Ovary (tissue), 9 donors: Measurements from ENCODE around the gene RNU6-9. TPM values are rescaled to one million over a fixed set of nuclear protein-coding genes. Genes with fewer than 3 reads are reported as not detected.

Experiments used
- DNase-seq, 5 donors: peaks; one replicate each; pipeline ENCODE4 v3.0.0-alpha.2; 2019 to 2020
- H3K27ac ChIP-seq, 2 donors: fragments of 200-600 bp; one replicate each; pipeline versions ENCODE4 v1.5.1 to v1.8.0; 2019 to 2022
- H3K27me3 ChIP-seq: fragments of 200-600 bp; one replicate; pipeline ENCODE4 v1.8.0; 2022
- H3K36me3 ChIP-seq: fragments of 200-600 bp; sonication (generic); one replicate; pipeline ENCODE4 v1.5.1; 2019
- H3K4me1 ChIP-seq: one replicate; pipeline ENCODE4 v1.8.1; 2013; ENCODE audit warnings: mild to moderate bottlenecking, moderate library complexity; ENCODE audit not compliant: insufficient read depth
- H3K4me3 ChIP-seq: fragments of 200-600 bp; sonication (generic); one replicate; pipeline ENCODE4 v1.5.1; 2017
- H3K9me3 ChIP-seq, 2 donors: fragments of 200-600 bp in 1 of 2; sonication (generic) in 1 of 2; one replicate each; pipeline versions ENCODE4 v1.5.1 to v1.8.1; 2013 to 2019; ENCODE audit warnings: mild to moderate bottlenecking in 1 of 2, moderate library complexity in 1 of 2
- EP300 ChIP-seq: sonication (generic); formaldehyde crosslinking; IDR thresholded peaks from one replicate; pipeline ENCODE4 v1.6.1; 2017; ENCODE audit warnings: antibody characterized with exemption
- POLR2A ChIP-seq: fragments of 450-650 bp; IDR thresholded peaks from one replicate; pipeline ENCODE4 v1.6.1; 2017; ENCODE audit warnings: antibody characterized with exemption, mild to moderate bottlenecking, moderate library complexity
- WGBS, 3 donors: extraction: QIAGEN DNeasy Blood & Tissue Kit in 1 of 3; methylation state at CpG; one replicate each; pipeline versions ENCODE4 v1.1.5 to v1.1.7; 2013 to 2017; 5-methylcytosine and 5-hydroxymethylcytosine counted together
- intact Hi-C, 4 donors: fragments of 100-400 bp; cut with DNase I; formaldehyde crosslinking; loops; one replicate each; pipeline versions ENCODE4 v1.11.0 to v1.15.1; 2022 to 2023
- polyA plus RNA-seq, 2 donors: library from polyadenylated mRNA; stranded (reverse); fragments of 200-250 nt in 1 of 2; fragments of 350-450 nt in 1 of 2; fragmentation: Illumina TruSeq in 1 of 2; extraction: RNeasy Lipid Tissue Mini Kit (QIAGEN cat#74804) in 1 of 2; gene quantifications; one replicate each; pipeline ENCODE4 v1.2.3, GENCODE V29; 2013 to 2014
- total RNA-seq, 7 donors: library from RNA; depleted of rRNA in 2 of 7; stranded (reverse); fragments of >200 nt in 2 of 7; fragmentation: NEBNext Ultra II Directional in 3 of 7; extraction: Animal tissue kit (Norgen Biotek cat#: 25700) in 3 of 7; gene quantifications; one replicate each; pipeline versions ENCODE4 v1.1.0 to v1.2.4, GENCODE V29; 2016 to 2023
- TF ChIP-seq, protein P1 (sequence below), 3 donors: fragments of 450-650 bp in 2 of 3; fragments of 200-600 bp in 1 of 3; IDR thresholded peaks; one replicate each; pipeline versions ENCODE4 v1.5.1 to v1.8.0; 2016 to 2022; ENCODE audit warnings: antibody characterized with exemption in 3 of 3, mild to moderate bottlenecking in 1 of 3
- donor health status: DM: no; HTN: no; CAD: no; lungs with moderate emphysema.
- donor health status: DM: no; HTN: no; CAD: no.
- donor health status: Bipolar disorder and iron deficiency.
- donor health status: DM: yes; HTN: yes; CAD: no.
- donor health status: DM: no; HTN: no; CAD: no.
- donor health status: DM: yes; HTN: yes; CAD: no.

Gene RNU6-9
- total and polyA plus RNA-seq, 9 donors = not detected

DNA sequence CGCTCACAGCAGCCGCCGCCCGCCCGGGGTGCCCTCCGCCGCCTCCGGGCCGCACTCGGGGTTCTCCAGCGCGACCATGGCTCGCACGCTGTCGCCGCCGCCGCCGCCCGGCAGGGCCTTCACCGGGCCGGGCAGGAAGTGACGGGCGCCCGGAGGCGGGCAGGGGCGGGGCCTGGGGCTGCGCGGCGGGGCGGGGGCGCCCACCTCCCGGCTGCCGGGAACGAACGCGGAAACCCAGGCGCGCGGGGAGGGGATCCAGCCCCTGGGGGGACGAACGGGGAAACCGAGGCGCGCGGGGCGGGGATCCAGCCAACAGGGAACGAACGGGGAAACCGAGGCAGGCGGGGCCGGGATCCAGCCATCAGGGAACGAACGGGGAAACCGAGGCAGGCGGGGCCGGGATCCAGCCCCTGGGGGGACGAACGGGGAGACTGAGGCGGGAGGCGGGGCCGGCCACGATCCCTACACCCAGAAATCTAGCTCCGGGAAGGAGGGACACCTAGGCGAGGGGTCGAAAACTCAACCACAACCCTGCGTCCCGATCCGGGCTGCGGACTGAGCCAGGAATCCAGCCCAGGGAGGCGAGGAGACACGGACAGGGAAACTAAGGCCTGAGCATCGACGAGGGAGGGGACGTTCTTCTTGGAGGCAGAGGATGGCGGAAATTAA is 19.9 kb downstream of the RNU6-9 start, which contains the start of gene R3HDM4:
Gene R3HDM4 (minus strand): TSS at position 140 of the 669 bp plus-strand sequence. CDS start 62 bp downstream, at position 78.
- TF ChIP-seq EP300 (no peak), POLR2A (peak; percentile 43)
- Histone ChIP-seq H3K4me3 (peak within 1 kb of the TSS; percentile 85), H3K36me3 (no peaks in the 10 kb centered on the region), H3K27ac (peak within 1 kb of the TSS in 1 of 2 donors; percentile 65), H3K4me1 (peaks cover 8% of the 10 kb centered on the region), H3K27me3 (no peaks in the 10 kb centered on the region), H3K9me3 (no peaks in the 10 kb centered on the region)
- intact Hi-C loops = loop anchor here in 3 of 4 donors (10.0 kb wide), 2 partner anchors 118 to 138 kb away; partner anchors contain the start of gene PTBP1 (in 2 of the 3)
- WGBS, 3 donors = 1 to 2% (median 1%) methylated on average over 66 to 76 of the region's 76 CpGs
- peak; percentile 79 to 89 (median 84) for DNase-seq

GRCh38 chr19:916645-917322 is 23.5 kb downstream of the RNU6-9 start:
- peaks cover 8% of the 10 kb centered on the region for H3K27me3 ChIP-seq
- no peak overlapping the region for H3K4me3 ChIP-seq
- 19 to 22% (median 22%) methylated on average over 34 to 35 of the region's 35 CpGs for WGBS, 3 donors

GRCh38 chr19:917323-918151 is 24.3 kb downstream of the RNU6-9 start, which contains the start of gene KISS1R:
Gene KISS1R, plus strand, starts transcription at chr19:917333. Its CDS starts 170 bp downstream, at chr19:917503.
- Histone ChIP-seq H3K4me1 (peaks cover 13% of the 10 kb centered on the region), H3K4me3 (no peak within 1 kb of the TSS), H3K9me3 (no peaks in the 10 kb centered on the region), H3K36me3 (no peaks in the 10 kb centered on the region), H3K27me3 (peaks cover 8% of the 10 kb centered on the region), H3K27ac (no peak within 1 kb of the TSS)
- TF ChIP-seq EP300 (no peak), POLR2A (no peak)
- TF ChIP-seq, protein P1, sequence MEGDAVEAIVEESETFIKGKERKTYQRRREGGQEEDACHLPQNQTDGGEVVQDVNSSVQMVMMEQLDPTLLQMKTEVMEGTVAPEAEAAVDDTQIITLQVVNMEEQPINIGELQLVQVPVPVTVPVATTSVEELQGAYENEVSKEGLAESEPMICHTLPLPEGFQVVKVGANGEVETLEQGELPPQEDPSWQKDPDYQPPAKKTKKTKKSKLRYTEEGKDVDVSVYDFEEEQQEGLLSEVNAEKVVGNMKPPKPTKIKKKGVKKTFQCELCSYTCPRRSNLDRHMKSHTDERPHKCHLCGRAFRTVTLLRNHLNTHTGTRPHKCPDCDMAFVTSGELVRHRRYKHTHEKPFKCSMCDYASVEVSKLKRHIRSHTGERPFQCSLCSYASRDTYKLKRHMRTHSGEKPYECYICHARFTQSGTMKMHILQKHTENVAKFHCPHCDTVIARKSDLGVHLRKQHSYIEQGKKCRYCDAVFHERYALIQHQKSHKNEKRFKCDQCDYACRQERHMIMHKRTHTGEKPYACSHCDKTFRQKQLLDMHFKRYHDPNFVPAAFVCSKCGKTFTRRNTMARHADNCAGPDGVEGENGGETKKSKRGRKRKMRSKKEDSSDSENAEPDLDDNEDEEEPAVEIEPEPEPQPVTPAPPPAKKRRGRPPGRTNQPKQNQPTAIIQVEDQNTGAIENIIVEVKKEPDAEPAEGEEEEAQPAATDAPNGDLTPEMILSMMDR (IDR thresholded peaks at IDR 0.05) = no peak
- 0 to 2% (median 1%) methylated on average over 56 to 87 of the region's 87 CpGs for WGBS, 3 donors
- intact Hi-C loops = loop anchor here (2.0 to 10.0 kb wide), 5 partner anchors 50 to 150 kb away; partner anchors contain the start of genes PTBP1 (in 2 of the 4) and CFD (in 1 of the 4)
- no peak for DNase-seq

More at GRCh38 chr19:916645-917322, 23.5 kb downstream of the RNU6-9 start:
- TF ChIP-seq POLR2A (no peak), EP300 (no peak)
- TF ChIP-seq, protein P1 (IDR thresholded peaks at IDR 0.05) = no peak
- Histone ChIP-seq H3K4me1 (peaks cover 12% of the 10 kb centered on the region), H3K27ac (no peak overlapping the region), H3K36me3 (no peaks in the 10 kb centered on the region), H3K9me3 (no peaks in the 10 kb centered on the region)
- intact Hi-C loops = loop anchor here (5.0 to 10.0 kb wide), 4 partner anchors 49 to 149 kb away; partner anchors contain the start of gene PTBP1 (in 2 of the 4)
- peak in 2 of 5 donors; percentile 61 to 69 for DNase-seq

DNA sequence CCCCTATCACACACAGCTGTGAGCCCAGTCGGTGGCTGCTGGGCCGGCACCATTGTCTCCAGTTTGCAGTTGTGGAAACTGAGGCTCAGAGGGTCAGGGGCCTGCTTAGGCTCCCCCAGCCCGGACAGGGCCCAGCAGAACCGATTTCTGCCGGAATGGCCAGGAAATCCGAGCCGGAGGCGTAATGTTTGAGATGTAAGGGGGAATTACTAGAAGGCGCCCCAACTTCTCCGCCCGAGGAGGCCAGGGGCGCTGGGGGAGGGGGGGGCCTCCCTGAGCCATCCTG is 24.8 kb downstream of the RNU6-9 start:
- peaks cover 13% of the 10 kb centered on the region for H3K4me1 ChIP-seq
- intact Hi-C loops = loop anchor here (2.0 to 10.0 kb wide), 5 partner anchors 51 to 151 kb away; partner anchors contain the start of genes PTBP1 (in 2 of the 4) and CFD (in 1 of the 4)
- no peak for TF ChIP-seq POLR2A
- TF ChIP-seq, protein P1 (IDR thresholded peaks at IDR 0.05) = no peak
- no peak for TF ChIP-seq EP300
- 2 to 5% (median 4%) methylated on average over 11 to 12 of the region's 12 CpGs for WGBS, 3 donors
- no peaks in the 10 kb centered on the region for H3K36me3 ChIP-seq
- peaks cover 8% of the 10 kb centered on the region for H3K27me3 ChIP-seq
- H3K4me3 ChIP-seq = no peak overlapping the region
- no peak for DNase-seq
- H3K27ac ChIP-seq = no peak overlapping the region
- H3K9me3 ChIP-seq = no peaks in the 10 kb centered on the region
